GM18519 (cell line): ENCODE data around the gene TRABD.
"Not testable (repeated sequence)": the region's sequence is repeated elsewhere in the genome, so short reads cannot be mapped to it uniquely, and the experiment has no call there.

Source experiments
- ATAC-seq: cut with Tn5 transposase; IDR thresholded peaks from one replicate; pipeline ENCODE4 v1.9.1; 2021; ENCODE audit warnings: mild to moderate bottlenecking, moderate library complexity; ENCODE audit not compliant: unreplicated experiment, low FRiP score

The TRABD gene

DNA sequence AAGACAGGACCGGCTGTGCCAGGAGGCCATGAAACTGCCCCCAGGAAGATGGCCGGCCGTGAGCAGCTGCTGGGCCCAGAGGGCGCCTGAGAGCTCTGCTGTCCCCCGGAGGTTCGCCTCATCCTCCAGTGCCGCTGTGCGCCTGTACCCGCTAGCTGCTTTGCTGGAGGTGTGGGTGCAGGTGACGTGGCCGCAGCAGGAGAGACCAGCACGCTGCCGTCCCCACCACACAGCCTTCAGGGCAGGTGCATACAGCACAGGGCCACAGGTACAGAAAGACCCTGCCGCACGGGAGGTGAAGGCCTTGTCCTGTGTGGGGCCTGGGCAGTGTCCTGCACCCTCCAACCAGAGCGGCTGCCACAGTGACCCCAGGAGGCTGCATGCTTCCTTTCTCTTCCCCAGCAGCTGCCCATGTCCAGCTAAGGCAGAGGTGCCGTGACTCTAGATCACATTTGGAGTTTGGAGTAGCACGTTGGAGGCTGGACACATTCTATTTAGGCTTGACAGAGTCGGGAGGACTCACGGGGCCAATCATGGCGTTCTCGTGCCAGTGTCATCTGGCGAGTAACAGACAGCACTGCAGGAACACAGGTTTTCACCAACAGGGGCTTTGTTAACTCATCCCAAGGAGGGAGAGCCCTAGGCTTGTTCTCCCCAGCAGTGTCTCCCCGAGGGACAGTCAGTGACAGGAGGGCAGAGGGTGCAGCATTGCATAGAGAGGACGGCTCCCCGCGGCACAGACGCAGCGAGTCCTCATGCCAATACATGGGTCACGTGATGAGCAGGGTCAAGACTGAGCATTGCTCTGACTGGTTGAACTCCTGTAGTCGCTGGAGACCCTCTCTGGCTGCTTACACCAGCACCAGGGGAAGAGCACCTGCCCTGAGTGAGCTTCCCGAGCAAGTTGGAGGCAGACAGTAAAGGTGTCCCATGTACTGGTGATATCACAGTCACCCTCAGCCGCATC is 33.9 kb upstream of the TRABD start:
- no peak for ATAC-seq

DNA sequence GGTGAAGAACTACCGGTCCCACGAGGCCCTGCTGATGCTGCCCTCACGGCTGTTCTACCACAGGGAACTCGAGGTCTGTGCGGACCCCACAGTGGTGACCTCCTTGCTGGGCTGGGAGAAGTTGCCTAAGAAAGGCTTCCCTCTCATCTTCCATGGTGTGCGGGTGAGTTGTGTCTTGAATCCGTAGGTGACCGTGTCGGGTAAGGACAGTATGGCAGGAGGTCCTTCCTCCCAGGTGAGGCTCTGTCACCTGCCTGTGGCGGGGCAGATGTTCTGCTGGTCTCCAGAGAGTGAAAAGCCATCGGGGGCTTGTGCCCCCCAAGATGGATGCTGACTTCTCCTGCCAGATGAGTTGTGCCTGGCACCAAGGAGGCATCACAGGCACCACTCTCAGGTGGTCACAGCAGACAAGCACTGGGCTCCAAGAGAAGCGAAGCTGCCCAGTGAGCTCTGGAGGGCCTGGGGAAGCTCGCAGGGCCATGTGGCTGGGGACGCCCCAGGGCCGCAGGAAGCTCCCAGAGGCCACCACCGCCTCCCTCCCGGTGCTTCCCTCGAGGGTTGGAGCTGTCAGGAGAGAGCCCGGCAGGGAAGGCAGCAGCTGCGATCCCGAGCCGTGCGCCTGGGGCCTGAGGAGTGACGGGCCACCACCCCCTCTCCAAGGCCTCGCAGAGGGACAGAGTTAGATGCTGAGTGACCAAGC is 32.5 kb upstream of the TRABD start:
- ATAC-seq: no peak

DNA sequence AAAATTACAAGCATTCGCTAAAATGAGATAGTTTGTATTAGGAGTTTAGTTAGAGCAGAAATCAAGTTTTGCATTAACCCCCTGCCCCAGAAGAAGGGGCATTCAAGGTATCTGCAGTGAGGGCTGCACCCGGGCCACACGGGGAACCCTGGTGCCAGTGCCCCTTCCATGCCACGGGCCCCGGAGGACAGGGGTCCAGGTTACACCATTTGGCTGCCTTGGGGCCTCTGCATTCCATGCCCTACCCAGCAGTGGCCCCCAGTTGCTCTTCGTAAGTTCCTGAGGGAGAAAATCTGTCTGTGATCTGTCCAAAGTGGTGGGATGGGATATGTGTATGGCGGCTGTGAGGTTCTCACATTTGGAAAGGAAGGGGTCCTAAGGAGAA is 32.0 kb upstream of the TRABD start:
- no peak for ATAC-seq

DNA sequence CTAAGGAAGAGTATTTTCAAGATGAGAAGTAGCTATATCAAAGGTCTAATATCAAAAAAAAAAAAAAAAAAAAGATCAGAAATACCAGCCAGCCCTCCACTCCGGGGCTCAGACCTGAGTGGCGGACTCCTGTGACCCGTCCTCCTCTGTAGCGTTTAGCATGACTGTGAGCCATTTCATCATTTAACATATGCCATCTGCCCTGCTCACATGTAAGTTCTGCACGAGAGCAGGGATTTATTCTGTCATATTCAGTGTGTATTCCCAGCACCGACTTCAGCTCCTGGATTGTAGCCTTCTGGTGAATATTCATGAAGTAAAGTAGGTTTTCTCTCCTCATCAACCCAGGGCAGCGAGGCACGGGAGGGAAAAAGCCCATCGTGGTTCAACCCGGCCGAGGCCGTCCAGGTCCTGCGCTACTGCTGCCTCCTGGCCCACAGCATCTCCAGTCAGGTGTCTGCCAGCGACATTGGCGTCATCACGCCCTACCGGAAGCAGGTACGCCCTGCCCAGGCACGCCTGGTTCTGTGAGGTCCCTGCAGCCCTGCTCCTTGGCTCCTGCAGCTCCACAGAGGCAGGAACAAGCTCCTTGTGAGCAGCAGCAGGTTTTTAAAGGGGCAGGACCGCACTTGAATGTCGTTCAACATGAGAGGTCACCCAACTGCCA is 27.9 kb upstream of the TRABD start:
- no peak for ATAC-seq

DNA sequence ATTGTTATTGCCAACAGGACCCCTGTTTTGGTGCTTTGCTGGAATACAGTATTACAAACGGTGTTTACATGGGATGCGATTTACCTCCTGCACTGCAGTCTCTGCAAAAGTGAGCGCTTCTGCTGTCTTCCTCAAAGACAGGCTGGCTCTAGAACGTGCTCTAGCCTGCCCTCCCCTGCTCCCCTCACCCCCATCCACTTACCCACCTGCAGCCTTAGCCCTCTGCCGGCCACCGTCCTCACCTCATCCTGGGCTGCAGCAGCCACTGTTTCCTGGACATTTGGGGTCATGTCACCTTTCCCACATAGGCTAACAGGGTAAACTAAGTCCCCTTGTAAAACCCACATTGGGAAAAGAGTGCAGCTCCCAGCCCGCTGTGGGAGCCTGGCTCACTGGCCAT is 24.8 kb upstream of the TRABD start:
- no peak for ATAC-seq

DNA sequence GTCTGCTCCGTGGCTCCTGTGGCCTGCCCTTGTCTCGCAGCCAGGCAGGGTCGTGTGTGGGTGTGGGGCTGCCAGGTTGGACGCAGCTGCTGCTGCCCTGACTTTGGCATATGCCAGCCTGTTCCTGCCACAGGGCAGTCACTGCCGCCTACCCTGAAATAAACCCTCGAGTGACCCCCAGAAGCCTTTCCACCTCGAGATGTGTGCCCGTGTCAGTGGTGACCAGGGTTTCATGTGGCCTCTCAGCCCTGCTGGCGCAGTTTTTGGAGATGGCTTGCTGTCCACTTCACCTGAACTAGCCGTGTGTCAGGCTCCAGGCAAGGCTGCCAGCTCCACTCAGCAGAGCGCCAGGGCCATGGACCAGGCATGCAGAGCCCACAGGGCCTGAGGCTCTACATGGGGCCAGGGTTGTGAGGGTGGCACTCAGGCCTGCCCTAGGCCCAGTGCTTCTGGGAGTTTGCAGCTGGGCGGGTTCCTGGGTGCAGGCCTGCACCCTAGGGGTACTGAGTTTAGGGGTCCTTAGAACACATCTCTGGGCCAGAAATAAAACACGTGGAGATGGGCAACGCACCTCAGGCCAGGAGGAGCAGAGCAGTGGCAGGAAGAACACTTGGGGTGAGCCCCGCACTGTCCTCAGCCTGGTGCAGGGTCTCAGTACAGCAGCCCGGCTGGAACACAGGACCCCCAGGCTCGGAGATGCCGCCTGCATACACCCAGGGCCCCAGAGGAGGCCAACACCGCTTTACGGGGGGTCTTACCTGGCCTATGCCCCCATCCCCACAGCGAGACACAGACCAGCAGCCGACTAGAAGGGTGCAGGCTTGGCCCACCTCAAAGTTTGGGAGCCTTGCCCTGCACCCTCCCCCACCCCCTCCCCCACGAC is 24.0 kb upstream of the TRABD start:
- no peak for ATAC-seq

DNA sequence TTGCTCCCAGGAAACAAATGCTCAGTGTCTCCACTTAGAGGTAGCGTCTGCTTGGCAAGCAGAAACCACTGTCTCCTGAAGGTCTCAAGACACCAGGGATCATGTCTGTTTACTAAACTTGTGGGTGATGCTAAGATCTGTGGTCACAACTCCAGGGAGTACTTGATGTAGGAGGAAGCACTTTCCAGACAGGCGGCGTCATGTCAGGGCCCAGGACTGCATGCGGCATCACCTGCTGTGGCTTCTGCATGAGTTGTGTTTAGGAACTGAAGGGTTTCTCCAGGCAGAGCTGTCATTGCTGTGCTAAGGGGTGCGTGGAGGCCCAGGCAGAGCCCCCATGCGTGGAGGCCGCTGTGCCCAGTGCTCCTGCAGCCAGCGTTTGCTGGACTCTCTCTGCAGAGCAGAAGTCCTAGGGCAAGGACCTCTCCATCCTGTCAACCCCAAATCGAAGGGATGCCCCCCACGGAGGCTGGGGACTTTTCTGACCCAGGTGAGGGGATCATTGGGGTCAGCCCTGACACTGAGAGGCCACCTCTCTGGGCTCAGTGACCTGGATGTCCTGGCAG is 23.2 kb upstream of the TRABD start:
- ATAC-seq: no peak

DNA sequence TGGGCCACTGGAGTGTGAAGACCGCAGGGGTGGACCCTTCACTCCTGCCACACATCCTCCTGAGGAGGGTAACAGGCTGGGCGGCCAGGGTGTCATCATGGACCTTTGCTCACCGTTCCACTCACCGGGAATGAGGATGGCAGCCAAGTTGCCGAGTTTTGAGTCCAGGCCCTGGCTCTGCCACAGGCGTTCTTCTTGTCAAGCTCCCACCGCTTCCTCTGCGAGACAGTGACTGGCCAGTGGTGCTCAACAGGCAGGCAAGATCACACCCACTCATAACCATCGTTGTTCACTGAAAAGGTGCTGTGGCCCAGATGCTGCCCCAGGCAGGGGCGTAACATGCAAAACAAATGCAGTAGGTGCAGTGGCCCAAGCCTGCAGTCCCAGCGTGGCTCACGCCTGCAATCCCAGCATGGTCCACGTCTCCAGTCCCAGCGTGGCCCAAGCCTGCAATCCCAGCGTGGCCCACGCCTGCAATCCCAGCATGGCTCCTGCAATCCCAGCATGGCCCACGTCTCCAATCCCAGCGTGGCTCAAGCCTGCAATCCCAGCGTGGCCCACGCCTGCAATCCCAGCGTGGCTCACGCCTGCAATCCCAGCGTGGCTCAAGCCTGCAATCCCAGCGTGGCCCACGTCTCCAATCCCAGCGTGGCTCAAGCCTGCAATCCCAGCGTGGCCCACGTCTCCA is 20.1 kb upstream of the TRABD start:
- ATAC-seq: no peak

DNA sequence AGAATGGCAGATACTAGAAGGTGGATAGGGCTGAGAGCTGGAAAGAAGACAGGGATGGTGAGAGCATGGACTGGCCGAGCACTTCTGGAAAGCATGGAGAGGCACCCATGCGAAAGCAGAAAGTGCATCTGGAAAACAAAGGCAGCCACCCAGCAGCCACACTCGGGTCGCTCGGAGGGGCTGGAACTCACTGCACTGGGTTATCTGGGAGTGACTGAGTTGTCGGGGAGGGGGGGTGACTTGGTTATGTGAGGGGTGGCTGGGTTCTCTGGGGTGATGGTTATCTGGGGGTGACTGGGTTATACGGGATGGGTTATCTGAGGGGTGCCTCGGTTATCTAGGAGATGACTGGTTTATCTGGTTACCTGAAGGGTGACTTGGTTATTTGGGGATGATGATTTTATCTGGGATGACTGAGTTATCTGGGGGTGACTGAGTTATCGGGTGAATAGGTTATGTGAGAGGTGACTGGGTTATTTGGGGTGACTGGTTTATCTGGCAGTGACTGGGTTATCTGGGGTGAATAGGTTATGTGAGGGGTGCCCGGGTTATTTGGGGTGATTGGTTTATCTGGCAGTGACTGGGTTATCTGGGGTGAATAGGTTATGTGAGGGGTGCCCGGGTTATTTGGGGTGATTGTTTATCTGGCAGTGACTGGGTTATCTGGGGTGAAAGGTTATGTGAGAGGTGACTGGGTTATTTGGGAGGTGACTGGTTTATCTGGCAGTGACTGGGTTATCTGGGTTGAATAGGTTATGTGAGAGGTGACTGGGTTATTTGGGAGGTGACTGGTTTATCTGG is 17.8 kb upstream of the TRABD start:
- ATAC-seq: no peak

DNA sequence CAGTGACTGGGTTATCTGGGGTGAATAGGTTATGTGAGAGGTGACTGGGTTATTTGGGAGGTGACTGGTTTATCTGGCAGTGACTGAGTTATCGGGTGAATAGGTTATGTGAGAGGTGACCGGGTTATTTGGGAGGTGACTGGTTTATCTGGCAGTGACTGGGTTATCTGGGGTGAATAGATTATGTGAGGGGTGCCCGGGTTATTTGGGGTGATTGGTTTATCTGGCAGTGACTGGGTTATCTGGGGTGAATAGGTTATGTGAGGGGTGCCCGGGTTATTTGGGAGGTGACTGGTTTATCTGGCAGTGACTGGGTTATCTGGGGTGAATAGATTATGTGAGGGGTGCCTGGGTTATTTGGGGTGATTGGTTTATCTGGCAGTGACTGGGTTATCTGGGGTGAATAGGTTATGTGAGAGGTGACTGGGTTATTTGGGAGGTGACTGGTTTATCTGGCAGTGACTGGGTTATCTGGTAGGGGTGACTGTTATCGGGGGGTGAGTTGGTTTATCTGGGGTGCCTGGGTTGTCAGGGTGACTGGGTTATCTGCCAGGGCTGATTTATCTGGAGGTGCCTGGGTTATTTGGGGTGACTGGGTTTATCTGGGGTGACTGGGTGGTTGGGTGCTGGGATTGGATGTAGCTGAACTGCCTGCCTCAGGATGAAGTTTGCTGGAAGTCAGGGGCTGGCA is 17.1 kb upstream of the TRABD start:
- not testable (repeated sequence) for ATAC-seq

DNA sequence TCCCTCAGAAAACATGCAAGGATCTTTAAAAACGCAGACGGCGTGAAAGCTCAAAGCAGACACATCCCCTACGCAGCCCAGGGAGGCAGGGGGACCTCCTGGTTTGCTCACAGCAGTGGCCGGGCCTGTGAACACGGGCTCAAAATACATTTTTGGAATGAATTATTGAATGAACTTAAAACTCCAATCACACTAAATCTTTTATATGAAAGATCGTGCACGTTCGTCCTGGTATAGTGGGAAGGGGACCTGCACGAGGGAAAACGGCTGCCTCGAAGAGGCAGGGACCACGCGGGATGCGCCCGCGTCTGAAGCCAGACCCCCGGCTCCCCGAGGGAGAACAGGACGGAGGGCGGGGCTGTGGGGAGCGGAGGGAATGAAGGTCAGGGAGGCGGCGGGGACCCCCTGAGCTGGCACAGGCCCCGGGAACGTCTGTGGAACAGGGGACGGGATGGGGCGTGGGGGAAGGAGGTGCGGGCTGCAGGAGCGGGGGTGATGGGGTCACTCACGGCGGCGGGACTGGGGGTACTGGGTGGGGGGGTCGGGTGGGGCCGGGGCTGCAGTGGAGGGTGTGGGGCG is 16.4 kb upstream of the TRABD start:
- ATAC-seq: no peak

DNA sequence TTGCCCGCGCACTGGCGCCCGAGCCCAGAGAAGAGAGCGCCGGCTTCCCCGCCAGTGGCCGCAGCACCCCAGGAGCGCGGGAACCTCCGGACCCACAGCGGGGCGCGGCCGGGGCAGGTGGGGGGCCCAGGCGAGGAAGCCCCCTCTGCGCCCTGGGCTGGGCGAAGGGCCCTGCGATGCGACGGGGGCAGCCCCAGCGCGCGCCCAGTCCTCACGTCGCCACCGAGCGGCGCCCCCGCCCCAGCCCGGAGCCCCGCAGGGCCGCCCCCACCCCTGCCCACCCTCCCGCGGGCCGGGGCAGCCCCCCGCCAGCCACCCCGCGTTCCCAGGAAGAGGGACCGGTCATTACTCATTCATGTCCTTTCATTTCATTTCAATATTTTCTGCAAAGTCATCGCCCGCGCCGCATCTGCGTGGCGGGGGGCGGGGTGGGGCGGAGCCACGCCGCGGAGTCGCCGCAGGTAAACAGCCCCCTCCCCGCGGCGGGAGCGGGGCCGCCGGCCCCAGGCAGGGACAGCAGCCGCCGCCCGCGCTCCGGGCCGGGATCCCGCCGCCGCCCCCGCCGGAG is 15.9 kb upstream of the TRABD start:
- ATAC-seq: no peak

DNA sequence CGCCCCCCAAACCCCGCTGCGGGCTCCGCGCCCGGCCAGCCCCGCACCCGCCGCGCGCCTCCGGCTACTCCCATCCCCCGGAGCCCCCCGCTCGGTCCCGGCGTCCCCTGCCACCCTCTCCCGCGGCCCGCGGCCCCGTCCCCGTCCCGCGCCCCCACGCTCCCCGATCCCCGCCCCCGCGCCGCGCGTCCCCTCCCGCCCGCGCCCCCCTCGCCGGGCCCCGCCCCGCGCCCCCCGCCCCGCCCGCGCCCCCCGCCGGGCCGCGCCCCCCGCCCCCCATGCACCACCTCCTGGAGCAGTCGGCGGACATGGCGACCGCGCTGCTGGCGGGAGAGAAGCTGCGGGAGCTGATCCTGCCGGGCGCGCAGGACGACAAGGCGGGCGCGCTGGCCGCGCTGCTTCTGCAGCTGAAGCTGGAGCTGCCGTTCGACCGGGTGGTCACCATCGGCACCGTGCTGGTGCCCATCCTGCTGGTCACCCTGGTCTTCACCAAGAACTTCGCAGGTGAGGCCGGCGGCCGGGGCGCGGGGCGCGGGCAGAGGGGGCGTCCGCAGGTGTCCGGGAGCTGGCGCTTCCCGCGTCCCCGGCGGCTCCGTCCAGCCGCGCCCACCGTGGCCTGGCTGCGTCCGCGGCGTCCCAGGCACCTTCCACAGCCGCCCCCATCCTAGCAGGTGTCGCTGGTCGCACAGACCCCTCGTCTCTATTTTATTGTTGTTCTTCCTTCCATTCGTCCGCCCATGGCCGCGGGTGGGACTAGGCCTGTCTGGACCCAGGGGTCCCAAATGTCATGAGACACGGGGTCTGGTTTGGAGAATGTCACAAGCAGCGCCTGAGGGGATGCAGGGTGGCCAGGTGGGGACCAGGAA is 15.0 kb upstream of the TRABD start, which contains the start of gene PANX2:
Gene PANX2, plus strand, starts transcription at position 279 of the 866 bp plus-strand sequence. Its CDS starts 0 bp downstream, at position 279.
- no peak for ATAC-seq

DNA sequence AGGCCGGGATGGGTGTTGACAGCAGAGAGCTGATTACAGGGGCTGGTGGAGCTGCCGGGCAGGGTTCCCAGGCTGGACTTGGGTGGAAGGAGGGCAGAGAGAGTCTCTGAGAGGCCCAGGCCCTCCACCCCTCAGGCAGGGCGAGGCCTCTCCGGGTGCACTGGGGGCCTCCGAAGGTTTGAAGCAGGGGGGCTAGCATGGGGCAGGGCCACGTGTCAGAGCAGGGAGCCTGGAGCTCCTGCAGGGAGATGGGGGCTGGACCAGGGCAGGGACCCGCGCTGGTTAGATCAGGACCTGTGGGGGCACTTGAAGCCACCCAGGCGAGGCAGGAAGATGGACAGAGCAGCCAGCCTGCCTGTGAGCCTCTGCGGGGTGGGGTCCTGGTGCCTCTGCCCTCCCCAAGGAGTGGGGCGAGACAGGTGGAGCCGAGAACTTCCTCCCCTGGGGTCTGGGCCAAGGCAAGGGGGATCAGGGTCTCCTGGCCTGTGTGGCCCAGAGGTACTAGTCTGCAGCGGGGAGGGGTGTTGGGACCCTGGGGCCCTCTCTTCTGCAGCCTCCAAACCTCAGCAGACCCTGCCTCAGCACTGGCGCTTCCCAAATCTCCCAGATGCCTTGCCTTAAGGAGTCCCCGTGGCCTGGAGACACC is 14.3 kb upstream of the TRABD start:
- ATAC-seq: no peak

DNA sequence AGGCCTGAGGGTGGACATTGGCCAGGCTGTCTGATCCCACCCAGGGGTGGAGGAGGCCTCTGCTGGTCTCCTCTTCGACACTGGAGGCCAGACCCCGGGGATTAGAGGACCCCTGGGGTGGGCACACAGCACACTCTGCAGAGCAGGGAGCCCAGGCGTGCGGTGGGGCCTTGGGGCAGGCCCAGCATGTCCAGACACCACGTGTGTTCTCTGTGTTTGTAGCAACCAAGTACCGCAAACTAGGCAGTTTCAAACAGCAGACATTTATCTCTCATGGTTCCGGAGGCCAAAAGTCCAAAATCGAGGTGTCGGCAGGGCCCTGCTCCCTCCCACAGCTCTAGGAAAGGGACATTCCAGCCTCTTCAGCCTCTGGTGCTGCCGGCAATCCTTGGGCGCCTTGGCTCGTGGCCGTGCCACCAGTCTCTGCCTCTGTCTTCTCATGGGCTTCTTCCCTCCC is 13.7 kb upstream of the TRABD start:
- ATAC-seq: no peak
